HK-2 (cell line): Measurements from ENCODE around the gene KRT4.
A peak's percentile ranks its signal among the peaks of the same experiment; 100 is the strongest.
"Not testable (repeated sequence)": the region's sequence is repeated elsewhere in the genome, so short reads cannot be mapped to it uniquely, and the experiment has no call there.

Source experiments
- DNase-seq: peaks from one replicate; pipeline ENCODE4 v3.0.0-alpha.2; 2018; ENCODE audit not compliant: unreplicated experiment

KRT4 gene

GRCh38 chr12:52813885-52814709 lies at the start of gene KRT4:
Gene KRT4 (minus strand): TSS chr12:52814116. CDS start chr12:52814058, 58 bp downstream.
- DNase-seq, result no peak

- no peak for DNase-seq
Observed at GRCh38 chr12:52862023-52862422, 48.1 kb upstream of the KRT4 start.

- DNase-seq, result no peak
Observed at GRCh38 chr12:52861511-52861910, 47.6 kb upstream of the KRT4 start.

- no peak for DNase-seq
Observed at GRCh38 chr12:52860102-52860823, 46.3 kb upstream of the KRT4 start.

GRCh38 chr12:52857500-52857899 lies 43.6 kb upstream of the KRT4 start:
- no peak for DNase-seq

GRCh38 chr12:52856787-52857186 lies 42.9 kb upstream of the KRT4 start:
- DNase-seq, result no peak

- not testable (repeated sequence) for DNase-seq
Observed at GRCh38 chr12:52856077-52856476, 42.2 kb upstream of the KRT4 start.

- no peak for DNase-seq
Observed at GRCh38 chr12:52851787-52852186, 37.9 kb upstream of the KRT4 start.

- no peak for DNase-seq
Observed at GRCh38 chr12:52850681-52851080, 36.8 kb upstream of the KRT4 start.

- DNase-seq, result no peak
Observed at GRCh38 chr12:52849511-52849910, 35.6 kb upstream of the KRT4 start.

- no peak for DNase-seq
Observed at GRCh38 chr12:52848661-52849255, 34.8 kb upstream of the KRT4 start, which contains the start of gene KRT78. Gene KRT78 (minus strand): TSS chr12:52848994. CDS start chr12:52848930, 64 bp downstream.

GRCh38 chr12:52847335-52848102 lies 33.6 kb upstream of the KRT4 start:
- peak; percentile 81 for DNase-seq

- DNase-seq, result no peak
Observed at GRCh38 chr12:52846356-52846970, 32.5 kb upstream of the KRT4 start.

- no peak for DNase-seq
Observed at GRCh38 chr12:52845946-52846345, 32.0 kb upstream of the KRT4 start.

GRCh38 chr12:52844386-52844785 lies 30.5 kb upstream of the KRT4 start:
- DNase-seq, result no peak

- DNase-seq, result no peak
Observed at GRCh38 chr12:52839436-52840105, 25.7 kb upstream of the KRT4 start.

GRCh38 chr12:52838609-52839435 lies 24.9 kb upstream of the KRT4 start:
- DNase-seq, result no peak

- no peak for DNase-seq
Observed at GRCh38 chr12:52837781-52838608, 24.1 kb upstream of the KRT4 start.

- peak; percentile 52 for DNase-seq
Observed at GRCh38 chr12:52837413-52837741, 23.5 kb upstream of the KRT4 start.
